ENCODE measurements around the gene DISP1.
"Not testable (repeated sequence)": the region's sequence is repeated elsewhere in the genome, so short reads cannot be mapped to it uniquely, and the experiment has no call there.

The DISP1 gene

DNA sequence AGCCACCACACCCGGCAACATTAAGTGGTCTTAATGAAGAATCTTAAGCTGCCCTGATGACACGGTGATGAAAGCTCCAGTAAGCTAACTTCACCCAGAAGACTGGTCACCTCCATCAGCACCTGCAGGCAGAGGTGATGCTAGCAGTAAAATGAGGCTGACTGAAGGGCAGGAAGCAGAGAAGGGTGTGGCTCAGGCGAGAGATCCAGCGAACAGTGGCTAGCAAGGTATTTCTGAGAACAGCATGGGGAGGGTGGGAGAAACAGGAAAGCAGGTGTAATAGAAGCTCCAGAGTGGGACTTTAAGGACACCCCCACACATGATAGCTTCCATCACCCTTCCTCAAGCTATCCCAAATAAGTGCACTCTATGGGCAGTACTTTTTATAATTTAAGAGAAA lies 15.9 kb upstream of the DISP1 start:
- DNase-seq = no peak

GRCh38 chr1:222801067-222801466 lies 13.8 kb upstream of the DISP1 start:
- no peak for DNase-seq

DNA sequence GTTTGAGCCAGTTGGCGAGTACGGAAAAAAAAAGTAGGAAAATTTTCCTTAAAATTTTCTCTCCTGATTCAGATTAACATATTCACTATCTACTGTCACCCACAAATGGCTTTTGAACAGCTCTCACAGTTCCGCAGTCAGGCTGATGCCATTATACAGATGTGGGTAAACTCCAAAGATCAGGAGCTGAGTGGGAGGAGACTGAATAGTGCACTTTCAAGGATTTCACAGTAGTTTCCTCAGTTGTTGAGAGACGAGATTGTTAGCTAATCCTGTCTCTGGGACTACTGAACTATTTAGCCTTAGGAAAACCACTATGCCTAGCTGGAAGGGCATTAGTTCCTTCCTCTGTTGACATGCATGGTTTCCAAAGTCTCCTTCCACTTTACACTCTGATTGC lies 3.2 kb upstream of the DISP1 start:
- no peak for DNase-seq

DNA sequence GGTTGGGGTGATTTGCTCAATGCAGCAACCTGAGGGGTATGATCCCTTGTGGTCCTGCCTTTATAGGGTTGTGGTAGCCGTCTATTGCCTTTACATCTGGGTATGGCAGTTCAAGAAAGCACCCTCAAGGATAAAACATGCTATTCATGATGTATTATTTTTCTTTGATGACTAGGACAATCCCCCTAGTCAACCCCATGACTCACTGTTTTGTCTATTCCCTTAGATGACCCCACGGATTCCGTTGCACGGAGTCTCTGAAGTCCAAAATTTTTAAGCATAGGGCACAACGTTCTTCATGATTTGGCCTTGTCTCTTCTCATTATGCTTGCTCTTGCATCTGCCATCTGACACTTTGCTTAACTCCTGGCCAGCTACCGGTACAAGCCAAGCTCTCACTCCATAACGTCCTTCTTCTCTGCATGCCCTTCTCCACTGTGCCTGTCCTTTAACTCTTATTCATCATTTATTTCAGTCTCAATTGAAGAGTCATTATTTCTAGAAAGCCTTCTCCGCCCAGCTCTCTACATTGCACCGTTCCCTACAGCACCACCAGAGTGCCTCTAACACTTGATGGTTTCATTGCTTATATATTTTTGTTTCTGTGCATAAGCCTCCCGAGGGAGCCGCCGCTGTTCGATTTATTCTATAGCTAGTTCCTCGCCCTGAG lies 838 bp upstream of the DISP1 start:
- DNase-seq = no peak

DNA sequence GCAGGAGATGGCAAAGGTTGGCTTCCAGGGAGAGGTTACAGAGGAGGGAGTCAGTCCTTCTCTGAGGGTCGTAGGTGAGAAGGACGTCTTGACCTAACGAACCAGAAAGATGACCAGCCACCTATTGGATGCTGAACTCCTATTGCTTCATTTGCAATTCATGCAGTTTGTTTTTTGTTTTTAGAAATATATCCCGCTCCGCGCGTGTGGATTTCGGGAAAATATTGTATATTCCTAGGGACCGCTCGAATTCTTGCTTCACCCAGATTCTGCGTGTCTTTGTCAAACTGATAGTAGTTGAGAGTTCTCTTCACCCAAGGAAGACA lies 564 bp downstream of the DISP1 start:
- no peak for DNase-seq

- no peak for DNase-seq
Measured at GRCh38 chr1:222817529-222817928, 2.7 kb downstream of the DISP1 start.

GRCh38 chr1:222818171-222818570 lies 3.3 kb downstream of the DISP1 start:
- DNase-seq = no peak

- no peak for DNase-seq
Measured at GRCh38 chr1:222820171-222820712, 5.4 kb downstream of the DISP1 start.

DNA sequence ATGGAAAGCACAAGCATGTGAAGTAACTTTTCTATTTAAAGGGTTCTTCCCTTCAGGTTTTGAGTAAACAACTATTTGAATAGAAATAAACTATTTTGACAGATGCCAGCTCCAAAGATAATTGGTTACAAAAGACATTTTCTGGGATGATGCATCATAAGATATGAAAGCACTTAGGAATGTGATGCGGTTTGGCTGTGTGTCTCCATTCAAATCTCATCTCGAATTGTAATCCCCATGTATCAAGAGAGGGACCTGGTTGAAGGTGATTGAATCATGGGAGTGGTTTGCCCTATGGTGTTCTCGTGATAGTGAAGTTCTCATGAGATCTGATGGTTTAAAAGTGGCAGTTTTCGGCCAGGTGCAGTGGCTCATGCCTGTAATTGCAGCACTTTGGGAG lies 6.4 kb downstream of the DISP1 start:
- no peak for DNase-seq

DNA sequence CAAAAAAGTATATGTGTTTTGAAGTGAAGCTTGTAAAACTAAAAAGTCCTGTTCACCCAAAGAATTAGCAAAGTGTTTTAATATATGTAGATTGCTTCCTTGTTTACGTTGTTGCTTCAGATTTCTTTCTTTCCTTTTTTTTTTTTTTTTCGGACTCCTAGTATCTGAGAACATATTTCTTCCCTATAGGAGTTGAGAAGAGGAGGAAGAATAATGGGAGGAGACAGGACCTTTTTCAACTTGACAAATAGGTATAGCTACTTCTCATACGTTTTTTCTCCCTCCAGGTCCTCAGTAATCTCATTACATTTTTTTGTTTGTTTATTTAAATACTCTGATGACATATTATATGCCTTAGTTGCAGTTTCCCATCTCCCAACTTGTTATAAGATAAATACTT lies 8.9 kb downstream of the DISP1 start:
- DNase-seq = no peak

- no peak for DNase-seq
Measured at GRCh38 chr1:222824641-222825040, 9.8 kb downstream of the DISP1 start.

- DNase-seq = no peak
Measured at GRCh38 chr1:222828939-222829338, 14.1 kb downstream of the DISP1 start.

DNA sequence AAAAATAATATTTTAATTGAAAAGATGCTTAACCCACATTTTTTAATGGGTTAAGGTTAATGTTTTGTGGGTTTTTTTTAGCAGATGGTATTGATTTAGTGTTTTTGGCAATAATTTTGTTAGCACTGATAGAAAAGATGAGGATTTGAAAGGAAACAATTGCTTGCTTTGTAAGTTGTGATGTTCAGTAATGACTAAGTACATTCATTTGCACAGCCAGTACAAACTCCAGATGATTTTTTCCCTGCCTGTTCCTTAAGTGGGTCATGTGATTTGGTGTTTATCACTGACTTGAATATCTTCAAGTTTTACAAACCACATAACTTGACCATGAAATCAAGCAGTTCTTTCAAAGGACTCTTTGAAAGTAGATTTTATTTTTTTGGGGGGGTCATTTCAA lies 15.0 kb downstream of the DISP1 start:
- no peak for DNase-seq

- DNase-seq = no peak
Measured at GRCh38 chr1:222833356-222833876, 18.6 kb downstream of the DISP1 start.

GRCh38 chr1:222843469-222844410 lies 28.9 kb downstream of the DISP1 start:
- DNase-seq = no peak

DNA sequence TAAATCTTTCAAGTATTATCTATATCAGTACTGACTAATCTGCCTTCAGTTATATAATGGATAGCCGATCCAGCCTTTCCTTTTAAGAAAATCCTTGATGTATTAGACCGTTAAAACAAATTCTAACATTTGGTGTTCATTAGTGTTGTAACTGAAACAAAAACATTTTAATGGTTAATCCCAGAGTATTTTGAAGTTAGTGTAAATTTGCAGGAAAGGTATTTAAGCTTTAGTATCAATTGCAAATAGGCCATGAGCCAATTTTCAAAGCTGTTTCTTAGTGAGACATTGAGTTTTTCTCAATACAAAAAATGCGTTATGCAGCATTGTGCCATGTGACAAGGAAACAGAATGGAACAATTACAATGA lies 29.6 kb downstream of the DISP1 start:
- no peak for DNase-seq

DNA sequence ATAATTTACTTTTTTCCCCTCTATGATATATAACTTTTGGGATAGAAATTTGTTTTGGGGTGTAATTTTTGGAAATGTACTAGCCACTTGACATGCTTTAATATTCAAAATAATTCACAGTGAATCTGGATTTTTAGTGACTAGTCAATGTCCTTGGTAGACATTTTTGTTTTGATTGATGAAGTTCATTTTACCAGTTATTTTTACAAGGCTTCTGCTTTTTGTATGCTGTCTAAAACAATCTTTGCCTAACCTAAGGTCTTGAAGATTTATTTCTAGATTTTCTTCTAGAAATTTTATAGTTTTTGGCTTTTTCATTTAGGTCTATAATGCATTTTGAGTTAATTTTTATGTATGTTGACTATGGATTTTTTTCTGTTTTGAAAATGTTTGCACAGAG lies 30.9 kb downstream of the DISP1 start:
- no peak for DNase-seq

GRCh38 chr1:222850550-222850949 lies 35.7 kb downstream of the DISP1 start:
- not testable (repeated sequence) for DNase-seq

- no peak for DNase-seq
Measured at GRCh38 chr1:222852326-222852725, 37.5 kb downstream of the DISP1 start.

DNA sequence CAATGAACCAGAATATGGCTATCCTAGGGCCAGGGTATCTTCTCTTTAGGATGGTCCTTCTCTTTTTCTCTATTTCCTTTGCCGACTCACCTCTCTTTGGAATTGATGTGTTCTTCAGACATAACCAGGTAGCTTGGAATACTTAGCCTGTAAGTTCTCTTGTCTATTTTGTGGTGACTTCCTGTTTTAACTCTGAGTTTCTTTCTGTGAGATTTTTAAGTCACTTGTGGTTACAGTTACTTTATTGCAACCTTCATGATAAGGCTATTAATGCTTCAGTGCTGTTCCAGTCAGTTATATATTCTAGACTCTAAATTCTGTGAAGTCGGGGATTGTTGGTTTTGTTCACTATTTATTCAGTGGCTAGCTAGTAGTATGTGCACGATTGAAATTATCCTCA lies 46.2 kb downstream of the DISP1 start:
- DNase-seq = no peak
